ENCODE measurements around the gene ANKRD53.

ANKRD53 gene

DNA sequence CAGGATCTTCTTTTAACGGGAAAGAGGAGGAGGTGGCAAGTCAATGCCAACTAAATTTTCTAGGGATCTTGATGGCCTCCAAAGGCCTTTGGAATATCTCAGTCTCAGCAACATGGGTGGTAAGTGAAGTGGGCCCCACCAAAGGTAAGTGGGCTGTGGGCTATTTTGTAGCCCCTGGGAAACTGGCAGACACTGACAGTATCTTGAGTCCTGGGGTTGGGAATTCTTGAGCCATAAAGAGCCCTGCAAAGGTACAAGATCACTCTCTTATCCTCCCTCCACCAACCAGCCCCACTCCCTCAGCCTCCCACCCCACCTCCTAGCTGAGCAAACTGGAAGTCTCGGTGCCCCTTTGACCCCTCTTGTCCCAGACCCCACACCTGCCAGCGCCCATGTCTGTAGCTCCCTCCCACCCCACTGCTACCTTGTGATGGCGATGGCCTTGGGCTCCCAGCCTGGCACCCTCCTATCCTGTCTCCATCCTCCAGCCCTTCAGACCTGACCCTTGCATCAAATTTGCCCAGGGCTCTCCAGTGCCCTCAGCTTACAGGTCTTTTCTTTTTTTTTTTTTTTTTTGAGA, 34.2 kb upstream of the ANKRD53 start:
- DNase-seq (ENCODE audit: low read depth), result no peak

DNA sequence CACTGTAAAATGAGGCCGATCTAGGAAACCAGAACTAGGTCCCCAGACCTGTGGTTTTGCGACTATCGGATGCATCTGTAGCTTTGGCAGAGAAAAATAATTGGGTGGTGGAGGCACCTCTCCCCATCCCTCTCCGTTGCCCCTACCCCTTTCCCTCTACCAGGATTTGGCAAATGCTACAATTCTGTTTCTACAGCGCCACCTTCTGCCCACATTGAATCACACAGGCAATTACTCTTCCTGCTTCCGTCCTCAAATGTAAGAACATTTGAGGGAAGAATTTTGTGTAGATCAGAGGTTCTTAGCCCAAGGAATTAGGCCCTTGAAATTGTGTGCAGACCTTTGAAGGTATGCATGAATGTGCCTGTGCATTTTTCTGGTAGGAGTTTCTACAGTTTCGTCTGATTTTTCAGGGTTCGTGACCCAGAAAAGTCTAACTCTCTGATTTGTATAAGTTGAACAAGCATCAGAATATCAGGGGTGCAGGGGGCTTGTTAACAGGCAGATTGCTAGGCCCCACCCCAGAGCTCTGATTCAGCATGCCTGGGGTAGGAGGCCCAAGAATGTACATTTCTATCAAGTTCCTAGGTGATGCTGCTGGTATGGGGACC, 31.5 kb upstream of the ANKRD53 start:
- peak; percentile 60 for DNase-seq (ENCODE audit: low read depth)

DNA sequence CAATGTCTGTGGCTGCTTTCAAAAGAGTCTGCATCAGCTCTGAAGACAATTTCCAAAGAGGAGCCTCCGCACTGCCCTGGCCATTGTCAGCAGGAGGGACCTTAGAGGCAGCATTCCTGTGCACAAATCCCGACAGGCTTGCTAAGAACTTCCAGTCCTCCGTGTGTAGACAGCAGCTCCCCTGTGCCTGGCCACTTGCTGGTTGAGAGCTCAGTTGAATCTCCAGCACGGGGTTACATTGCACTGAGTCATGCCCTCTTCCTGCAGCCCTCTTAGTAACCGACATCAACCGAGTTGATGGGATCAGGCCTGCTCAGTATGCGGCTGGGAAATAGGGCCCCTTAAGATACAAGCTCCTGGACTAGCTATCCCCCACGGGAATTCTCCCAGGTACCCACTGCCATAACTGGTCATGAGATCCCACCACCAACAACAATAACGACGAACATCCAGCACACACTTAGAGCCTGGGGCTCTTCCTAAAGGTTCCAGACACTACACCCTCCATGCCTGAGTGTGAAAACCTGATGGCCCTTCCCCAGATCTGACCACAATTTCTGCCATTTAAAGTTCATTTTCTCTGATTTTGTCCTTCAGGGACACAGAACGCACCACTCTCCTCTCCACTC, 30.8 kb upstream of the ANKRD53 start:
- DNase-seq (ENCODE audit: low read depth), result peak; percentile 74

DNA sequence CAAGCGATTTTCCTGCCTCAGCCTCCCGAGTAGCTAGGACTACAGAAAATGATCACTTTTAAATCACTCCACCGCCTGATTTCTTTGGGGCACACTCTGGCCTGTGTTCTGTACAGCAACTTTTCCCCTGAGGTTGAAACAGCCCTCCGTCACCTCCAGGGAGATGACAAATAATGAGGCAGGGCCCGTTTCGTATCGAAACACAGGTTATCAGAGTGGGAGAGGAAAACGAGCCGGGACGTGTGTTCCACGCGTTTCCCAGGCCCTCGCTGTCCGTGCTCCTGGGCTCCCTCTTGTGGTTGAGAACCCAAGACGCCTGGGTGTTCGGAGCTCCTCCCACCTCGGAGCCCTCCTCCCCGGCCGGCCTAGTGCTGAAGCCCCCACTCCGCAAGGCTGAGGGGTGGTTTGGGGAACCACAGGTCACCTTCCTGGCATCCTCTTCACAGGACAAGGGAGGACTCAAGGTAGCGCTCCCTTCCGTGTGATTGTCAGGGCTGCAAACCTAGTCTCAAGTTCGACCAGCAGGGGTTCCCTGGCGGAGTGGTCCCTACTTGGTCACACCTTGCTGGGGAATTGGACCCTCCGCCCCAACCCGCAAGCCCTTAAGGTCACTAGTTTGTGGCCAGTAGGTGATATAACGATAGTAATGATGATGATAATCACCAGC, 30.0 kb upstream of the ANKRD53 start:
- DNase-seq (ENCODE audit: low read depth), result peak; percentile 74

DNA sequence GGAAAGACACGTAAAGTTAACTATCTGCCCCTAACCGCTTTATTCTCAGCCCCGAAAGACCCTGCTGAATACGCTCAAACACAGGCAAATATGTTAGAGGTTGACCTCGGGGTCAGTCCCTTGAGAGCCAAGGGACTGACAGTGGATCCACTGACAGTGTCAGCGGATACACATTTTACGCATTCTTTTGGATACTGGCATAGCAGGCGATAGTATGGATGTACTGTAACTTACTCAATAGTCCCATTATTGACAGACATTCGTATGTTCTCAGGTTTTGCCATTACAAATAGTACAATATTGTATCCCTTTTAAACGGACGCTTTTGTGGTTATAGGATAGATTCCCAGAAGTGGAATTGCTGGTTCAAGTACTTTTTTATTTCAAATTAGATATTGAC, 29.3 kb upstream of the ANKRD53 start:
- no peak for DNase-seq (ENCODE audit: low read depth)

DNA sequence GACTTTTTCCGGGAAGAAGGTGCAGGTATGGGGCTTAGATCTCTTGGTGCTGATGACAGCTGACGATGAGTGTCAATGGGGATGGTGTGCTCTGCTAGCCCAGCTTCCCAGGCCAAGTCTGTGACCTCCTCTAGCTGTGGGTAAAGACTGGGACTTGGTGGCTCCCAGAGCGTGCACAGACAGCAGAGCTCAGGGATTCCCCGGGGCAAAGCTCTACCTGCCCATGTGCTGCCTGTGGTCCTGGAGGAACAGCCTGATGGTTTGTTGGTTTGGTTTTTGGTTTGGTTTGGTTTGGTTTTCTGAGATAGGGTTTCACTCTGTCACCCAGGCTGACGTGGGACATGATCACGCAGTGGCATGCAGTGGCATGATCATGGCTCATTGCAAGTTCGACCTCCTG, 23.5 kb upstream of the ANKRD53 start:
- DNase-seq (ENCODE audit: low read depth), result no peak

DNA sequence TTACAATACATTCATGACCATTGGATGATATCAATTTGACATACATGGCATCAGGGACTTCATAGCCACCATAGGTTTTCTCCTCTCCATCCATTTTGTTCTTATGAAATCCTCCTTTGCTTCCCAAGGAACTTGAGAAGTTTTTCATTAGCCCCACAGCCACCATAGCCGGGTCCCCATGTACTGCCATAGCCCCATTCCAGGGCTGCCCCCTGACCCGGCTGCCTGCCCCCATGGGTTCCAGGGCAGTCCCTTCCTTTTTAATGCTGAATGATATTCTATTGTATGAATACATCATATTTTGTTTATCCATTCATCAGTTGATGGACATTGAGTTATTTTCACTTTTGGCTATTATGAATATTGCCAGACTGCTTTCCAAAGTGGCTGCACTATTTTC, 22.3 kb upstream of the ANKRD53 start:
- no peak for DNase-seq (ENCODE audit: low read depth)

DNA sequence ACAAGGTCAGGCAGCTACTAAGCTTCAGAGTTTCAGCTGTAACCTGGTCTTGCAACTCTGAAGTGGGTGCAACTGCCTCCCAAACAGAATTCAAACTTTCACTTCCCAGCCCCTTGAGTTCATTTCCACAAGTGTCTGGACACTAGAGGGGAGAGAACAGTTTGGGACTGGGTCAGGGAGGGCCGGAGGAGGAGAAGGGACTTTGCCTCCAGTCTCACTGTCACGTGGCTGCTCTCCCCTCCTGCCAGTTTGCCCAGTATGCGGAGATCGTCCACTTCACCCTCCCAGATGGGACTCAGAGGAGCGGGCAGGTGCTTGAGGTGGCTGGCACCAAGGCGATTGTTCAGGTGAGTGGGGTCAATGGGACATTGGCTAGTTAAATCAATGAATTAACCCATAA, 20.6 kb upstream of the ANKRD53 start:
- DNase-seq (ENCODE audit: low read depth), result no peak

DNA sequence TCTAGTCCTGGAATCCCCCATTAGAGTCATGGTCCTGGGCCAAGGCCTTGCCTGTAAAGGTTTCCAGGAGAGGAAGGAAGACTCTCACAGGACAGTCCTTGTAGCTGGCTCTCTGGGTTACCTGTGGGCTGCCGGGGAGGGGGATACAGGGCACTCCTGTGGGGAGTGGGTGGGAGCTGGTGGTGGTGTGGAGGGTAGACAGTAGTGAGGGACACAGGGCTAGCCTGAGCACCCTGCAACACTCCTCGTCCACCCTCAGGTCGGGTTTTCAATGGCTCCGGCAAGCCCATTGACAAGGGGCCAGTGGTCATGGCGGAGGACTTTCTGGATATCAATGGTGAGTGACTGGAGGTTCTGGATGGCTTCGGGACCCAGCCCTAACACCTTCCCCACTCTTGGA, 19.7 kb upstream of the ANKRD53 start:
- DNase-seq (ENCODE audit: low read depth), result no peak

DNA sequence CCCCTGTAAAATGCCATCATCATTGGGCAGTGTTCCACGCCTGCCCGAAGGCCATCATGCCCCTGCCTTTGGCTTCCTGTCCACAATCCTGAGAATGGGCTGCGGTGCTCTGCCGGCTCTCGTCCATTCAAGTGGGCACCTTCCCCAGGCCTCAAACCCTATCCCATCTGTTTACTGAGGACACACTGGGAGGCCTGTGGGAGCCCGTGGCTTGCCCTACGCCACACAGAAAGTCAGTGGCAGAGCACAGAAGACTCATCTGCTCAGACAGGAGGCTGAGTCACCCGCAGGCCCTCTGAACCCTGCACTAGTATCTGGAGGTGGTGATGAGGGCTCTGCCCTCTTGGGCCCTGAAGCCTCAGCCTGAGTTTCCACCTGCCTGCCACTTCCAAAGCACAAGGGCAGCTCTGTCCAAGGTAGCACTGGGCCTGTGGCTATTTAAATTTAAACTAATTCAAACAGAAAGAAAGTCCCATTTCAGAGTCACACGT, 19.1 kb upstream of the ANKRD53 start:
- DNase-seq (ENCODE audit: low read depth), result no peak

DNA sequence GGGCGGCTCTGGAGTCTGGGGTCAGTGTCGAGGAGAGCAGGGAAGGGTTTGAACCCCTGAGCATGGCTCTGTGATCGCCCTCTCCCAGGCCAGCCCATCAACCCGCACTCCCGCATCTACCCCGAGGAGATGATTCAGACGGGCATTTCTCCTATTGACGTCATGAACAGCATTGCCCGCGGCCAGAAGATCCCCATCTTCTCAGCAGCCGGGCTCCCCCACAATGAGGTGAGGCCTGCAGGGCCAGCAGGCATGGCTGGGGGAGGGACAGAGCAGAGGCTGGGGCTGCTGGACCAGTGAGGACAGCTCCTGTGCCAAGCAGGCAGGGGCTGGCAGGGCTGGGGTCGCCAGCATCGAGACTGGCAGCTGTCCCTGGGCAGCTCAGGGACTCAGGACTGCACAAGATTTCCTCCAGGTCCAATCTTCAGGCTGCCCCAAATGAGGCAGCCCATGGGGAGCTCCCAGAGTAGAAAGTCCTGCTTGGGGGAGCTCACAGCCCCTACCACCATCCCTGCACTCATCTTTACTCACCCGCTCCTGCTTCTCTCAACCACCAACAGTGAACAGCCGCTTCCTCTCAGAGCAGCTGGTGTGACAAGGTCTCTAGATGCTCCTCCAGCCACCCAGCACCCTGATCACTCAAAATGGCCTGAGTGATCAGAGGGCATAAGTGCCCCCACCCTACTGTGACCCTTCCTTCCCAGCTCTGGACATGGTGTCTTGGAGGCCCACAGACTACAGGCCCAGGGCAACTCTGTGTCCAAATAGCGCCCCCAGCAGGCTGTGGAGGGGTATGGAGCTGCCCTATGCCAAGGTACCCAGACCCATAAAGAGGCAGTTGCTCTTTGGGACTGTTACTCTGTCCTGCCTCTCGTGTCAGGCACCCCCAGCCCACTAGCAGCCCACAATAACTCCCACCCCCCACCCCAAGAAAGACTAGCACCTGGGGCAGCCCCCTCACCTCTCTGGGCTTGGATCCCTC, 18.3 kb upstream of the ANKRD53 start:
- DNase-seq (ENCODE audit: low read depth), result no peak

DNA sequence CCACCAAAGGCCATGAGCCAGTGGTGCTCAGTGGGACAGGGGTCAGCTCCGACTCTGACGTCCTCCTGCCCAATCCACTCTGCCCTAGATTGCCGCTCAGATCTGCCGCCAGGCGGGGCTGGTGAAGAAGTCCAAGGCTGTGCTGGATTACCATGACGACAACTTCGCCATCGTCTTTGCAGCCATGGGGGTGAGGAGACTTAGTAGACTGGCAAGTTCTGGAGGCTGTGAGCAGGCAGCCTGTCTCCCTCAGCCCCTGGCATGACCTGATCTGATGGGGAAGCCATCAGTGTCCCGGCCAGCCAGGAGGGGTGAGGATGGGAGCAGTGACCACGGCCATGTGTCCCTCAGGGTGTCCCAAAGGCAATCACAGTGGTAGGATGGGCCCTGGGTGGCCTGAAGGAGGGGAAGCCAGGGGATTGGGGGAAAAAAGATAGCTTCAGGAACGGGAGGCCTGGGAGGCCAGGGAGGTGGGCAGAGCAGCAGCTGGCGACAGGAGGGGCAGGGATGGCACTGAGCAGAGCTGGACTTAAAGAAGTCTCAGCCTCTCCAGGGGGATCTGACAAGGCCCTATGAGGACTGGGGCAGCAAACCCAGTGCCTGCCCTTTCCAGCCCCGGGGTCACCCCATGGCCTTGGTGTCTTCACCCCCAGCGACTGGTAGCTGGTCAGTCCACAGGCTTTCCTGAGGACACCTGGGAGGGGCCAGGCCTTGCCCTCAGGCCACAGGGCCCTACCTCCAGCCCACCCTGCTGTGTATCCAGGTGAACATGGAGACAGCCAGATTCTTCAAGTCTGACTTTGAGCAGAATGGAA, 17.4 kb upstream of the ANKRD53 start:
- no peak for DNase-seq (ENCODE audit: low read depth)

DNA sequence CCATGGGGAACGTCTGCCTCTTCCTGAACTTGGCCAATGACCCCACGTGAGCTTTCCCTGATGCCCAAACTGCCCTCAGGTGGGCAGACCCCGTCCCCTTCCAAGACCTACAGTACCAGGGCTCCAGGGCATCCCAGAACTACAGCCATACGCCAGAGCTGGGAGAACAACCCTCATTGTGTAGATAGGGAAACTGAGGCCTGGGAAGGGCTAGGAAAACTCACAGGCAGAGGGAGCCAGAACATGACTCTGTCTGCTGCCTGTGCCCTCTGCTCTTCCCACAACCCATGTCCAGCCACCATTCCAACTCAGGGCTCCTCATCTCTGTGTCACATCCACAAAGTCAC, 16.8 kb upstream of the ANKRD53 start:
- no peak for DNase-seq (ENCODE audit: low read depth)

DNA sequence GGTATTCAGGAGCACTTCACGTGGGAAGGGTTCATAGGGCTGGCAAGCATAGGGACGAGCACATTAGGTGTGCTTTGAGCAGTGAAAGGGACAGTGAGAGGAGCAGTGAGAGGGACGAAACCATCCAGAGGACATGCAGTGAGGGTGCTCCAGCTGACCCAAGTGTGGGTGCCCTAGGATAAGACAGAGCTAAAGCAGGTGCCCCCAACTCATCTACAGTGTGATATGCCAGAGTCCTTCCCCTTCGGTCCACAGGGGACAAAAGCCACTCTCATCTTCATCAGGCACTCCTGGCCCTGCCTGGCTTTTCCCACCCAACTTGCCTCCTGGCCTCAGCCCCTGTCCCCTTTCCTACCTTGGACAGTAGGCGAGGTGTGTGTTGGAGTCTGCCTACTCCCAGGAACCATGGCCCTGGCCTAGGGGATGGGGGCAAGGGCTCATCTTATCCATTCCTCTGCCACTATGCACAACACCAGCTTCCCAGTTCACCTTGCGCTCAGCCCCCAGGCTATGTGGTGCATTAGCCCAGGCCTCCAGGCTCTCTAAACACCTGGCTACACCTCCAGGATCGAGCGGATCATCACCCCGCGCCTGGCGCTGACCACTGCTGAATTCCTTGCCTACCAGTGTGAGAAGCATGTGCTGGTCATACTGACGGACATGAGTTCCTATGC, 16.1 kb upstream of the ANKRD53 start:
- DNase-seq (ENCODE audit: low read depth), result no peak

DNA sequence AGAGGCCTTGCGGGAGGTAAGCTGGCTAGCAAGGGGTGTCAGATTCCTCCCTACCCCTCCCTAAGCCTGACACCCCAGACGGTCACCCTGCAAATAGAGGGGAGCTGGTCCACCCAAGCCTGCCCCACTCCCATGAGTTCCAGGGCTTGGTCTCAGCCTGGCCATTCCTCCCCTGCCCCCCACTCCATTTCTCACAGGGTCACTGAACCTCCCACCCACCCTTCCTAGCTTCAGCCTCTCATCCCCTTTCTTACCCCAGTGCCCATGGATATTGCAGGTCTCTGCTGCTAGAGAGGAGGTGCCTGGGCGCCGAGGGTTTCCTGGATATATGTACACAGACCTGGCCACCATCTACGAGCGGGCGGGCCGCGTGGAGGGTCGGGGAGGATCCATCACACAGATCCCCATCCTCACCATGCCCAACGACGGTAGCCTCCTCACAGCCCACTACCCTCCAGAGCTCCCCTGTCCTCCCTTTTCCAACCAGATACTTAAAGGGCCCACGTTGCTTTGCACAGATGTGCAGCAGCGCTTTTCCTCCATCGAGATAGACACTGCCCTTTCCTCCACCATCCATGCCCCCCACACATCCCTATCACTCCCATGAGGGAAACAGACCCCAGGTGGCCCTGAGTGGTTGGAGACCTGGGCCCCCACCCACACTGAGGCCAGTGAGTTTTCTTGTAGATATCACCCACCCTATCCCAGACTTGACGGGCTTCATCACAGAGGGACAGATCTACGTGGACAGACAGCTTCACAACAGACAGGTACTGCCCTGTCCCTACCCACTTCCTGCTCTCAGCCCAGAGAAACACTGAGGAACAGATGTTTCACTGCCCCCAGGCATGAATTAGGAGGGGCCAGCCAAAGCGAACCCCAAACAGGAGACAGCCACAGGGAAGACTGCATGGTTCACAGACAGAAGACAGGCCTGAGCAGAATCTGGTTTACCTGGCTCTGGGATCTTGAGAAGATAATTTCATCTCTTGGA, 15.2 kb upstream of the ANKRD53 start:
- DNase-seq (ENCODE audit: low read depth), result no peak

DNA sequence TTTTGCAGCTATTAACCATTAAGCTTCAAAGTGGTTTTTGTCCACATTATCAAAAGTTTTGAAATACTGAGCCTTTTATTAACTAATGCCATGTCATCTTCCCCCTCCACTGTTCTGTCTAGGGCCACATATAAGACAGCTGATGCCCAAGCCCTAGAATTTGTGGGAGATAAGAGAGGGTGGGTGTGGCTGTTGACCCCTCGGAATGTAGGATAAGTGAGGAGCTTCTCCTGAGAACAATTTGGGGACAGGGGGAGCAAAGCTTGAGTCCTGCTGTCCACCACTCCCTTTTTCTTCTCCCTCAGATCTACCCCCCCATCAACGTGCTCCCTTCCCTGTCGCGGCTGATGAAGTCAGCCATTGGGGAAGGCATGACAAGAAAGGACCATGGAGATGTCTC, 14.3 kb upstream of the ANKRD53 start:
- DNase-seq (ENCODE audit: low read depth), result no peak

DNA sequence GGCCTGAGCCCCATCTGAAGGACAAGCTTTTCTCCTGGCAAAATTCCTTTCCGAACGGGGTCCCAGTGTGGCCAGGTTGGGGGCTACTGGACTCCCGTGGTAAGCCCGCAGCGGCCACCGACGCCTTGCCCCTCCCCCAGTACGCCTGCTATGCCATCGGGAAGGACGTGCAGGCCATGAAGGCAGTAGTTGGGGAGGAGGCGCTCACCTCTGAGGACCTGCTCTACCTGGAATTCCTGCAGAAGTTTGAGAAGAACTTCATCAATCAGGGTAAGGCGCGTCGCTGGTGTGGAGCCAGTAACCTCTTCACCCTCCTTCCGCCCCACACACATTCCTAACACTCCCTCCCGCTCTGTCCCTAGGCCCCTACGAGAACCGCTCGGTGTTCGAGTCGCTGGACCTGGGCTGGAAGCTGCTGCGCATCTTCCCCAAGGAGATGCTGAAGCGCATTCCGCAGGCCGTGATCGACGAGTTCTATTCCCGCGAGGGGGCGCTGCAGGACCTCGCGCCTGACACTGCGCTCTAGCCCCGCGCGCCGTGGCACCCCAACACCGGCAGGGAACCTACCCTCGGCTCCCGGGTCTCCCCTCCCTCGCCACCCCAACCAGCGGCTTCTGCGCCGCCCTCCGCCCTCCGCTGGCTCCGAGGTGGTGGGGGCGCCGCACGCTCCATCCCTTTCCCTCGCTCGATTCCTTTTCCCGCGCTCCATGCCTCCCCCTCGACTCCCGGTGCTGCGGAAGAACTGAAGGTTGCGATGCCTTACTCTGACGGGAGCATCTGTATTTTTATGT, 13.6 kb upstream of the ANKRD53 start:
- peak; percentile 67 for DNase-seq (ENCODE audit: low read depth)

DNA sequence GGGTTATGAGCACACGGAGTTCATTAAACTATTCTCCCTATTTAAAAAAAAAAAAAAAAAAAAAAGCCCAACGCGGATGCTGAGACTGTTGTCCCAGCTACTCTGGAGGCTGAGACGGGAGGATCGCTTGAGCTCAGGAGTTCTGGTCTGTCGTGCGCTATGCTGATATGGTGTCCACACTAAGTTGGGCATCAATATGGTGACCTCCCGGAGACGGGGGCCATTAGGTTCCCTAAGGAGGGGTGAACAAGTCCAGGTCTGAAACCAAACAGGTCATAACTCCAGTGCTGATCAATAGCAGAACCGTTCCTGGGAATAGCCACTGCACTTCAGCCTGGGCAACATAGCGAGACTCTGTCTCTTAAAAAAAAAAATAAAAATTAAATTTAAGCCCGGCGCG, 12.9 kb upstream of the ANKRD53 start:
- no peak for DNase-seq (ENCODE audit: low read depth)

DNA sequence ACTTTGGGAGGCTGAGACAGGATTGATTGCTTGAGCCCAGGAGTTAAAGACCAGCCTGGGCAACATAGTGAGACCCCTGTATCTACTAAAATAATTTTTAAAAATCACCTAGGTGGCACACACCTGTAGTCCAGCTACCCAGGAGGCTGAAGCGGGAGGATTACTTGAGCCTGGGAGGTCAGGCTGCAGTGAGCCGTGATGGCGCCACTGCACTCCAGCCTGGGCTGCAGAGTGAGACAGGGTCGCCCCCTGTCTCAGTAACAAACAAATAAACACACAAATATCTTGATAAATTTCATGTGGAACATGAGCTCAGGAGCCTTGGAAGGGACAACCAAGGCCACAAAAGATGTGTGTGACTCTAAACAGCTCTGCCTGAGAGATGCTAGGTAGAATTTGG, 11.7 kb upstream of the ANKRD53 start:
- no peak for DNase-seq (ENCODE audit: low read depth)
